ENCODE data around the gene GALNT1.

Gene GALNT1

DNA sequence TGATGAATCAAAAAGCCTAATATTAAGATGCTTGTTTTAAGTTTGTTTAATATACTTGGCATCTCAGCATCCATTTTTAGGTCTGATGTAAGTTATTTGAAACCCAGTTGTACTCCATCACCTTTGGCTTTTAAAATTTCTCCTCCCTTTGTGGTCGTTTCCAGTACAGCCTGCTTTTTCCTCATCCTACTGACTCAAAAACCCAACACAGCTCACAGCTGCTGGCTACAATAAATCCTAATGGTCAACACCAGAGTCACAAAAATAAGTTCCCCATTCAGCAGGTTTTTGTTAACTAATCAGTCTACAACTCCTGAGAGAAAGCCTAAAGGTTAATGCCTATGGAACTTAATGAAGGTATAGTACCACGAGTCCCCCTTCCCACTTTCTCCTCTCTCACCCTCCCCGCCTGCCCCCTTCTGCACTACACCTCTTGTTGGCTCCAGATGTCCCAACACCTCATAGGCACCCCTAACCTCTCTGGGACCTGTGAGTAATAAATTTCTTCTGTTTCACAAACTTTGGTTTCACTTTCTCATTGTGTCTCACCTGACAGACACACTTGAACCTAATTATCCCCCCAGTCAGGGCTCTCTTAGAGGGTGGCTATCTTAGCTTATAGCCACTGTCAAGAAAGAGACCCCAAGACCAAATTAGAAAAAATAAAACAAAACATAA is 148.6 kb downstream of the GALNT1 start:
- no peak for DNase-seq

DNA sequence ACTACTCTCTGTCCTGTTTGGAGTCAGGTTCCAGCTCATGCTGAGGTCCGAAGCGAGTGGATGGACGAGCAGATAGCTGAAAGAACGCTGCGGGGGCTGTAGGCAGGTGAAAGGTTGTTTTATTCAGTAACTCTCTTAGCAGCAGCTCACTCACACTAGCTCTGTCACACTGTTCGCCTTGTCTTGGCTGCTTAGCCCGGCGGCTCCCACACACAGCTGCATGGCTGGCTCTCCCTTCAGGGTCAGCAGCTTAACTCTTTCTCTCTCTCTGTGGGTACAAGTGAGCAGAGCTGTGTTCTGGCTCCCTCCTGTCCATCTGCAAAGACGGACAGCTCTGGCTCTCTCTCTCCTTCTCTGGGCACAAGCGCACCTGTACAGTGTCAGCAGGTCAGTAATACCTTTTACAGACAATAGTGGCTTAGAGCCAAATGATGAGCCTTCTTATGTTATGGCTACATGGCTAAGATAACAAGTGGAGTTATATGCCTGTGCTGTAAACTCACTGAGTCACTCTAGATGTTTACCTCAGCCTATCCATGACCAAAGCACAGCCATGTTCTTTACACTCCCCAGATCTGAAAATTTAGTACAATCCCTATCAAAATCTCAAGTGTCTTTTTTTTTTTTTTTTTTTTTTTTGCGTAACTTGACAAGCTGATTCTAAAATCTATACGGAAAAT is 149.3 kb downstream of the GALNT1 start:
- no peak for DNase-seq

DNA sequence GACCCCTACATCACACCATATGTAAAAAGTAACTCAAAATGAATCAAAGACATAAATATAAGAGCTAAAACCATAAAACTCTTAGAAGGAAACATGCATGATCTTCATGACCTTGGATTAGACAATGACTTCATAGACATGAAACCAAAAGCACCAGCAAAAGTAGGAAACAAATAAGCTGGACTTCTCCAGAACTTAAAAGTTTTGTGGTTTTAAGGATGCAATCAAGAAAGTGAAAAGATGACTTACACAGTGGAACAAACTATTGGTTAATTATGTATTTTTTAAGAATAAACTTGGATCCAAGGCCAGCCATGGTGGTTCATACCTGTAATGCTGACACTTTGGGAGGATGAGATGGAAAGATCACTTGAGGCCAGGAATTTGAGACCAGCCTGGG is 150.2 kb downstream of the GALNT1 start:
- DNase-seq, result no peak

DNA sequence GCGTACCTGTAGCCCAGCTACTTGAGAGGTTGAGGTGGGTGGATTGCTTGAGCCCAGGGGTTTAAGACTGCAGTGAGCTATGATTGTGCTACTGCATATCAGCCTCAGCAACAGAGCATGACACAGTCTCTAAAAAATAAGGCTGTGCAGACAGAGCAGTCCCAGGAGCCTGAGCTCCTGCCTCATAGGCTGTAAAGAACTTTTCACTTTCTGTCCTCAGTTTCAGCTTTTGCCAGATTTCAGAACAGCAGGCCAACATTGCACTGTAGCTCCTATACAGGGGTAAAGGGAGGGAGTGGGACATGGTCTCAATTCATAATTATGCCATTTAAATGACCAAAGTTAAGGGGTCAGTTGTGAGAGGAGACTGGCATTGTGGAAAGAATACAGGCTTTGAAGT is 150.6 kb downstream of the GALNT1 start:
- no peak for DNase-seq

DNA sequence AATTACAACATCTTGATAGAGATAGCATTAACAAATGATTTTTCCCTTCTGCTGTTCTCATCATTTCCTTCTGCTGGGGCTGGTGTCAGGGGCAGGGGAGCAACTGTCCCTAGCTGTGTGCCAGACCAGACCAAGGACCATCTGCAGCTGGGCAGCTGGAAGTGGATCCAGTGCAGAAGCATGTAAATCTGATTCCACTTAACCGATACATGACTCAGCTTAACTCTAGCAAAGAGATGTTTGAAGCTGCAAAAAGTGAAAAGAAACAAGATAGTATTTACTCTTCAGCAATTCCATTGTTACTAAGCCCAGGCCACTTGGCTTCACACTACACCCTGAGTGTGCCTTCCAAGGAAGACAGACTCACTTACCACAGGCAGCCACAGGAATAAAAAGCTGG is 151.1 kb downstream of the GALNT1 start:
- DNase-seq, result no peak

DNA sequence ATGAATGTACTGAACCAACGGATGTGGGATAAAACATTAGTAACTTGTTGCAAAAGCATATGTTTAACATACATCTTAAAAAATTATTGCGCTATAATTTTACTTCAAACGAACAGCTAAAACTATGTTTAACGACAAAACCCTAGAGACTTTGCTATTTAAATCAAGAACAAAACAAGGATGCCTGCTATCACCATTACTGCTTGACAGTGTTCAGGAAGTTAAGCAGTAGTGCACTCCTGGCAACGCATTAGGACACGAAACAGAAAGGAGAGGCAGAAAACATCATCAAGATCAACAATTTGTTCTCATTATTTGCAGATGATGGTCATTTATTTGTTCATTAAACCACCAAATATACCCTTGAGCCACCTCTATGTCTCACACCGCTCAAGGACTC is 151.9 kb downstream of the GALNT1 start:
- DNase-seq, result no peak

DNA sequence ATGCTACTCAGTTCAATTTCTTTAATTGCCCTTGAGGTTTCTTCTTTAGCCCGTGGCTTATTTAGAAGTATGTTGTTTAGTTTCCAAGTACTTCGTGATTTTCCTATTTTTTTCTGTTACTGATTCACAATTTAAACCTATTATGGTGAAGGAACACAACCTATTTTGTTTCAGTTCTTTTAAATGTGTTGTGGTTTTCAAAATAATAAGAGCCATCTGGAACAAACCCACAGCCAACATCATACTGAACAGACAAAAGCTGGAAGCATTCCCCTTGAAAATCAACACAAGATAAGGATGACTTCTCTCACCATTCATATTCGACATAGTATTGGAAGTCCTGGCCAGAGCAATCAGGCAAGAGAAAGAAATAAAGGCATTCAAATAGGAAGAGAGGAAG is 155.2 kb downstream of the GALNT1 start:
- DNase-seq, result no peak

DNA sequence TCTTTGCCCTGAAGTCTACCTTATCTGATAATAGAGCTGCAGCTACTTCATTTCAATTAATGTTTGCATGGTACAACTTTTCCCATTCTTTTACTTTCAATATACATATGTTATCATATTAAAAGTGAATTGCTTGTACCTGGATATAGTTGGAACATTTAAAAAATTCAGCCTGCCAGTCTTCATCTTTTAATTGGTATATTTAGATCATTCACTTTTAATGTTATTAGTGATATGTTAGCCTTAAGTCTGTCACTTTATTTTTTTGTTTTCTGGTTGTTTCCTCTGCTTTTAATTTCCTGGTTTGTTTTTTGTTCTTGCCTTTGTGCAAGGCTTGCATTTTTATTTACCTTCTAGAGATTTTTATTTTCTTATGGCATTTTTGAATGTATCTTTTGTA is 158.2 kb downstream of the GALNT1 start:
- no peak for DNase-seq

DNA sequence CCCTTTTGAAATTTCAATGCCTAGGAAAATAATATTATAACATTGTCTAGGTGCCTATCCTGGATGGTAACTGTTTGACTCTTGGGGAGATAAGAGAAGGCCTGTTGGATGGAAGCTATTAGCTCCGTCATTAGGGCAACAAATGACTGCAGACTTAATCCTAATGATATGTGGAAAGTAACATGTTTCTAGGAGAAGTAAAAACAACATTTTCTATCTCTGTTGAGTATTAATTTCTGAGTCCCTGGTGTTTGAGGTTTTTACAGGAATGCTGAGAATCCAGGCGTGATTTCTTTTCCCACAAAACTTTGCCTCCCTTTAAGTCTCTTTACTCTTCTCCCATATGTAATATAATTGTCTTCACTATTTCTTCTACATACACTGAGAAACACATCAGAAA is 159.1 kb downstream of the GALNT1 start:
- DNase-seq, result no peak

DNA sequence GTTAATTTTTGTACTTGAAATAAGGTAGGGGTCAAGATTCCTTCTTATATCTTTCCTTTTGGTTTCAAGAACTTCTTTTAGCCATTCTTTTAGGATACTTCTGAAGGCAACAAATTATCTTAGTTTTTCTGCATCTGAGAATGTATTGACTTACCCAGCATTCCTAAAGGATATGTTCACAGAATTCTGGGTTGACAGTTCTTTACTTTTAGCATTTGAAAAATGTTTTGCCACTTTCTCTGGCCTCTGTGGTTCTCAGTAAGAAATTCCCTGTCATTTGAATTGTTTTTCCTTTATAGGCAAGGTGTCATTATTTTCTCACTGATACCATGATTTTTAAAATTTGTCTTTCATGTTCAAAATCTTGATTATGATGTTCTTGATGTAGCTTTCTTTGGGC is 162.4 kb downstream of the GALNT1 start:
- no peak for DNase-seq

DNA sequence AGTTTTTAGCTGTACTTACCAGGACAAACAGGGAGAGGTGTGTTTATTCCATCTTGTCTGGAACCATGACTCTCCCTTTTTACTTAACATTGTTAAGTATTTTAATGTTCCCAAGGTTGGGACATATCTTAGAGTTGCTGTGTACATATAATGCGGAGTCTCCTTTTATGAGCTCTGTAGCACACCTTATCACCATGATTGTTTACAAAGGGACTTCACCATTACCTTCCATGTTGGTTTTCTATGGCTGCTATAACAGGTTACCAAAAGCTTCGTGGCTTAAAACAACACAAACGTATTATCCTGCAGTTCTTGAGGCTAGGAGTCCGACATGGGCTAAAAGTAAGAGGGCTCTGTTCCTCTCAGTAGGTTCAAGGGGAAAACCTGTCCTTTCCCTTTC is 164.3 kb downstream of the GALNT1 start:
- no peak for DNase-seq

DNA sequence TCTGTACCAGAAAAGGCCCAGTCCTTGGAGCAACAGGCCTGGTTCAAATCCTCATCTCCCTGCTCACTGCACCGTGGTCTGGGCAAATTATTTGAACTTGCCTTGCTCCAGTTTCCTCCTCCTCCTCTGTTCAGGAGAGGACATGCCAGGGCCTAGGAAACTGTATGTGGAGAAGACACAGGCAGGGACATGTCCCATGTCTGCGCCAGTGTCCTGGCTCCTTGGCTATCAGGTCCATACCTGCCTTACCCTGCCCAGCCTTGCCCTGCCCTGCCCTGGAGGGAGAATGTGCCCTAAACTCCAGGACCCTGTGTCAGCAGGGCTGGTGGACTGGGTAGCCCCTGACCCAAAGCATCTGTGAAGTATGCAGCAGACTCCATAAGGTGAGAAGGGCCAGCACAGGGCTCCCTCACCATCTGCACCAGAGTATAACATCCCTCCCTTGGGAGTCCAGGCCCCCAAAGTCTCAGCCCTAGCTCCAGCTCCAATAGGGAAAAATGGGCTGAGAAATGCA is 165.3 kb downstream of the GALNT1 start:
- no peak for DNase-seq

DNA sequence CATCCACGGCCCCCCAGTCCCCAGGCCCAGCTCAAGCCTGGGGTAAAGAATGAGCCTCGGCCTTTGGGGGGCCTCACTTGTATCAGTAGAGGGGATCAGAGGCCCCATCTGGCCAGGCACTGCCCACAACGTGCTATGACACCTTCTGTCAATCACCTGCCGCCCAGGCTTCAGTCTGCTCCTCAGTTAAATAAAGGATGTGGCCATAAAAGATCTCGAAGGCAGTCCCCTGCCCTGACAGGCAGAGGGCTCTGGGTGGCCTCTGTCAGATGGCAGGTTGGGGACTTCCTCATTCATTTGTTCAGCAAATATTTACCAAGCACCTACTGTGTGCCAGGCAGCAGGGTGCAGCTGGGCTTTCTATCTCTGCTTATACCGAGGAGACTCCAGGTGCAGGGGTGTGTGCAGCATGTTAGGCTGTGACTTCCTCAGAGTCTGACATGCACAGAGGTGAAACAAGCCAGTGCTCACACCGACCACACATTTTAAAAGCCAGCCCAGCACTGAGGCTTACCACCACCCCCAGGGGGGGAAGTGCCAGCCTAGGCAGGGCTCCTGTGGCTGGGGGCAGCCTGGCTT is 166.4 kb downstream of the GALNT1 start:
- no peak for DNase-seq

DNA sequence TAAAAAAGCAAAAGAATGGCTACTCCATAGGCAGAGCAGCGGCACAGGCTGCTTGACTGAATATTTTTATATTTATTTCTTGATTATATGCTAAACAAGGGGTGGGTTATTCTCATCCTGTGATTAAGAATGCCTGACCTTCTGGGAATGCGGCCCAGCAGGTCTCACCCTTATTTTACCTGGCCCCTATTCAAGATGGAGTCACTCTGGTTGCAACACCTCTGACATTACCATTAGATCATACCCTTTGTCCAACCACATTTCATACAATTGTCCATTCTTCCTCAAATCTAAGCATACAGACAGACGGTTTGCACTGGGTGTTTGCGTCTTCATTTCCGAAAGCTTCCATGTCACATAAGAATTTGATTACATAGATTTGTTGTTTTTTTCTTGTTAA is 168.2 kb downstream of the GALNT1 start:
- no peak for DNase-seq

DNA sequence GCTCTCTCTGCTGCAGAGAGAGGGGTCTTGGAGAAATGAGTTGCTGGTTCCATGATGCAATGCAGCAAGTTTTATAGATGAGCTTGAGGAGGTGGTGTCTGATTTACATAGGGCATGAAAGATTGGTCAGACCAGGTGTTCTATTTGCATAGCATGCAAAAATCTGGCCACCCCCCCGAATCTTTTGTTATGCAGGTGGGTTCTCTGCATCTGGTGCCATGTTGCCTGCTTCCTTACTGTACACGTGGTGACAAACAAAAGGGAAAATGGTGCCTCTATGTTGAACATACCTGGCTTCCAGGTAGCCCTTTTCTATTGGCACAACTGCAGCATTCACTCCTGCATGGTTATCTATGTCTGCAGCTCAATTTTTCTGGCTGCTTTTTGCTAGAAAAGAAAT is 169.4 kb downstream of the GALNT1 start:
- no peak for DNase-seq

DNA sequence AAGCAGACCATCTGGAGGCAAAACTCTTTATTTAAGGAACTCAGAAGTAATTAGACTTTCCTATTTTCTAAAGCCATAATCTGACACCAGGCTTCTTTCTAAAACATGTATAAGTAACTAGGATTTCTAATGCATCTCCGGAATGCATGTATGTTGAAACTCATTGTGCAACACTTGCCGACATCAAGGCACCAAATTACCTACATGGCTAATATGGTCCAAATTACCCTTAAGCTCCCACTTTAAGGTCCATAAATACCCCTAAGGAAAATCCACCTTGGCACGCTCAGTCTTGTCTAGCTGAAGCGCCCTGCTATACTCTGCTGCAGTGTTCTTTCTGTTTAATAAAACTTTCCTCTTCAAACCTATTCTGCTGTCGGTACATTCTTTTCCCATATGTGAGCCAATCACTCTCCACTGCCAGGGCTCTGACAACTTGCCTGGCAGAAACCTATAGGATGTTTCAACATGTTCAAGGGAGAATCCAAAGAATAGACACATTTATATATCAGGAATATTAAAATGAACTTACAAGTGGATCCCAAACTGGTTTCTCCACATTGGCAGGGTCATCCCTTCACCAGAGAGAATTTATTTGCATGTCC is 171.9 kb downstream of the GALNT1 start:
- no peak for DNase-seq

DNA sequence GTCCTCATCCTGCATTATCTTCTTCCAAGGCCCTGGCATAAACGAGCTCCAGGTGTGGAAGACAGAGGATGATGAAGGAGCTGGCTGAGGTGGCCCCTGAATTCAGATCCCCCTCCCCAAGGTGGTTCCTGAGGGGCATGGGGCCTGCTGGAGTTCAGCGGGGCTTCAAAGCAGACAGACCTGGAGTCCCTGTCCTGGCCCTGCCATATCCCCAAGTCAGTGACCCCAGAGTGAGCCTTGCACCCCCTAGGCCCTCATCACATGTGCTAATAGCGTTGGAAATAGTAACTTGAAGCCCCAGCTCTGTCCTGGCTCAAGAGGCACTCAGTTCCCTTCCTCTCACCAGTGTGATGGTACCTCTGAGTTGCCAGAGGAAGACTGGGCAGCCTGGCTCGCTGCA is 172.9 kb downstream of the GALNT1 start:
- DNase-seq, result no peak

DNA sequence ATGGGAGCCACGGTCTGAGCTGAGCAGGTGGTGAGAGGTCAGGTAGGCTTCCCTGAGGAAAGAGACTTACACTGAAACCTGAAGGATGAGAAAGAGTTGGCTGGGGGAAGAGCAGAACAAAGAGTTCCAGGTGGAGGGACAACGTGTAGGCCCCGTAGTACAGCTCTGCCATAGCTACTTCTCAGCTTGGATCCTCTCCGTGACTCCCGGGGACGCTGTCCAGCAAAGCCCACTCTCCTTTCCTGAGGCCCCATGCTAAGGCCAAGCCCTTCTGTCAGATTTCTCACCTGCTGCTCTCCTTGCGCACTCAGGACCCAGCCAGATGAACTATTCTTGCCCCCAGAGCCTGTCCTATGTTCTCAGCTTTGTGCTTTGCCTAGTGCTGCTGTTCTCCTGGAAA is 173.8 kb downstream of the GALNT1 start:
- DNase-seq, result no peak

DNA sequence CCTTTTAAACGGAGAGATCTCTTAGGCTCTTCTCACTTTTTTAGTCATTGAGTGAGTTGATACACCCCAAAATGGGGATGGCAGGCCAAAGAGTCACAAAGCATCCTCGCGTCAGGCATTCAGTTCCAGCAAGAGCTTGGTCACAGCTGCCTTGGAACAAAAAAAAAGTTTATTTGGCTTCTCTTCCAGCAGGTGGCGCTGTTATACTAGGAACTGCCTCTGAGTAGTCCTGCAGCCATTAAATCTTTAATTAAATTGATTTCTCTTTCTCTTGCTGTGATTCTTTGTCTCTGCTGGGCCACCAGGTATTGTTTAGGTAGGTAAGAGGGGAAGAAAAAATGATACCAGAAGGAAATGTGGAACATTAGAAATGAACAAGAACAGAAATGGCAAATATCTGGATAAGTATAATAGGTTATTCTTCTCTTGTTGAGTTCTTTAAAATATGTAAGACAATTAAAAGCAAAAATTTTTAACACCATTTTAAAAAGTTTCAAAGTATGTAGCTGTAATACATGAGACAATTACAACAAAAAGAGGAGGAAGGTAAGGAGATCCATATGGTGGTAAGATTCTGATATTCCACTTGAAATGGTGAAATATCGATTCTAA is 175.1 kb downstream of the GALNT1 start:
- peak; percentile 57 for DNase-seq
